CD4-positive, CD25-positive, alpha-beta regulatory T cell (primary cell): ENCODE results near the gene UFL1. TPM values are rescaled to one million over a fixed set of nuclear protein-coding genes. Genes with fewer than 3 reads are reported as not detected.

ENCODE experiments used
- ATAC-seq, 2 donors: fragments of 150-1000 bp; cut with Tn5 transposase; one replicate each; pipeline ENCODE4 v1.10.0; 2021; ENCODE audit warnings: low read depth in 2 of 2, moderate number of reproducible peaks in 2 of 2, moderate library complexity in 1 of 2
- DNase-seq, 3 donors: peaks; one replicate each; pipeline versions ENCODE4 v3.0.0 to v3.0.0-alpha.2; 2012 to 2022; ENCODE audit warnings: mixed read lengths in 1 of 3
- H3K27ac ChIP-seq: one replicate; pipeline ENCODE4 v1.7.0; 2013; ENCODE audit warnings: mild to moderate bottlenecking, low read length; ENCODE audit not compliant: insufficient read depth, poor library complexity, severe bottlenecking
- H3K27me3 ChIP-seq: one replicate; pipeline ENCODE4 v1.7.0; 2013; ENCODE audit warnings: low read length; ENCODE audit not compliant: control insufficient read depth, insufficient read depth
- H3K36me3 ChIP-seq: one replicate; pipeline ENCODE4 v1.7.0; 2013; ENCODE audit warnings: mild to moderate bottlenecking, low read length, moderate library complexity; ENCODE audit not compliant: control insufficient read depth, insufficient read depth
- H3K4me1 ChIP-seq: 2 replicates; pipeline ENCODE4 v1.7.0; 2013; ENCODE audit warnings: mild to moderate bottlenecking, low read length; ENCODE audit not compliant: insufficient read depth, control insufficient read depth, poor library complexity, severe bottlenecking
- H3K4me3 ChIP-seq: one replicate; pipeline ENCODE4 v1.7.0; 2013; ENCODE audit warnings: low read depth, mild to moderate bottlenecking, low read length, moderate library complexity
- H3K9me3 ChIP-seq, 2 experiments: 1 replicate in 1 of 2; 2 replicates in 1 of 2; pipeline ENCODE4 v1.7.0; 2013; ENCODE audit warnings: low read length in 2 of 2, mild to moderate bottlenecking in 1 of 2, moderate library complexity in 1 of 2; ENCODE audit not compliant: control insufficient read depth in 2 of 2
- H3K27ac Mint-ChIP-seq, 3 donors: one replicate each; pipeline ENCODE4 v1.8.0; 2020 to 2022; ENCODE audit warnings: mild to moderate bottlenecking in 3 of 3, mixed read lengths in 3 of 3, moderate library complexity in 2 of 3
- H3K27me3 Mint-ChIP-seq: one replicate; pipeline ENCODE4 v1.8.0; 2022; ENCODE audit warnings: mild to moderate bottlenecking, mixed read lengths
- H3K36me3 Mint-ChIP-seq: one replicate; pipeline ENCODE4 v1.8.0; 2020; ENCODE audit warnings: mixed read lengths
- H3K4me1 Mint-ChIP-seq, 4 donors: one replicate each; pipeline ENCODE4 v1.8.0; 2020 to 2022; ENCODE audit warnings: mixed read lengths in 4 of 4, mild to moderate bottlenecking in 1 of 4
- H3K4me3 Mint-ChIP-seq, 4 donors: one replicate each; pipeline ENCODE4 v1.8.0; 2020 to 2022; ENCODE audit warnings: mild to moderate bottlenecking in 4 of 4, mixed read lengths in 4 of 4, moderate library complexity in 3 of 4
- H3K9me3 Mint-ChIP-seq, 7 donors: one replicate each; pipeline ENCODE4 v1.8.0; 2020 to 2022; ENCODE audit warnings: mixed read lengths in 7 of 7, mild to moderate bottlenecking in 3 of 7, moderate library complexity in 2 of 7
- polyA plus RNA-seq, 4 donors: library from polyadenylated mRNA; unstranded; fragments of 300-500 nt; fragmentation: Illumina TruSeq; gene quantifications; one replicate each; pipeline ENCODE4 v1.2.3, GENCODE V29; 2021
- total RNA-seq: library from RNA; stranded (reverse); gene quantifications from one replicate; pipeline ENCODE4 v1.2.3, GENCODE V29; 2022

The UFL1 gene
- total and polyA plus RNA-seq, 5 donors from 2014 or later = 19.1 to 25.5 (median 23.7) TPM

DNA sequence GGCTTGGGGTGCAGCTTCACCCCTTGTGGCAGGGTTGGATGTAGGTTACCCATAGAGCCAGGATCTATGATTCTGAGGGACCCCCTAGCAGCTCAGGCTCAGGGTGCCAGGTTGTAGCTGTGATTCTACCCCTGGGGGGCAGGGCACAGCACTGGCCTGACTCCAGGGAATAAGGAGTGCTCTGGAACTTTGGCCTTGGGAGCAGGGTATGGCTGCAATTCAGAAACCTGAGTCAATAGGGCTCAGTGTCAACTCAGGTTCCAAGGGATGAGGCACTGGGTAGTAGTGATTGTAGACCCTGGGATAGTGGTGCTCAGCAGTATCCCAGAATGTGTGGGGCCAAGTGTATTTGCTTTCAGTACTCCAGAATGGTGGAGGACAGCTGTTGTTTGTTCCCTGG, 49.9 kb downstream of the UFL1 start:
- Mint-ChIP-seq H3K36me3 (no peaks in the 10 kb centered on the region), H3K4me1 (no peaks in the 10 kb centered on the region), H3K4me3 (no peak overlapping the region), H3K27ac (no peak overlapping the region), H3K9me3 (peaks cover 0 to 26% (median 18%) of the 10 kb centered on the region in 7 donors), H3K27me3 (peaks cover 9% of the 10 kb centered on the region)
- peaks cover 3% of the 10 kb centered on the region for H3K27me3 ChIP-seq
- no peaks in the 10 kb centered on the region for H3K36me3 ChIP-seq
- no peak overlapping the region for H3K4me3 ChIP-seq
- H3K4me1 ChIP-seq = no peaks in the 10 kb centered on the region
- peaks cover 21 to 23% of the 10 kb centered on the region in 2 experiments for H3K9me3 ChIP-seq
- ATAC-seq (no peak), DNase-seq (no peak)
- no peak overlapping the region for H3K27ac ChIP-seq

GRCh38 chr6:96575359-96575758, 53.8 kb downstream of the UFL1 start:
- no peak for ATAC-seq
- H3K27ac Mint-ChIP-seq = no peak overlapping the region
- H3K27me3 Mint-ChIP-seq = peaks cover 5% of the 10 kb centered on the region
- H3K4me3 Mint-ChIP-seq = no peak overlapping the region
- Histone ChIP-seq H3K9me3 (peaks cover 10 to 14% of the 10 kb centered on the region in 2 experiments), H3K27ac (no peak overlapping the region), H3K36me3 (no peaks in the 10 kb centered on the region), H3K4me1 (no peaks in the 10 kb centered on the region), H3K4me3 (no peak overlapping the region), H3K27me3 (no peaks in the 10 kb centered on the region)
- H3K9me3 Mint-ChIP-seq = peaks cover 0 to 14% (median 7%) of the 10 kb centered on the region in 7 donors
- no peaks in the 10 kb centered on the region for H3K4me1 Mint-ChIP-seq
- no peak for DNase-seq
- no peaks in the 10 kb centered on the region for H3K36me3 Mint-ChIP-seq

- Mint-ChIP-seq H3K36me3 (no peaks in the 10 kb centered on the region), H3K27ac (no peak overlapping the region), H3K4me1 (no peaks in the 10 kb centered on the region), H3K9me3 (peaks cover 0 to 10% (median 0%) of the 10 kb centered on the region in 7 donors), H3K27me3 (peaks cover 5% of the 10 kb centered on the region), H3K4me3 (no peak overlapping the region)
- H3K27me3 ChIP-seq = no peaks in the 10 kb centered on the region
- no peaks in the 10 kb centered on the region for H3K4me1 ChIP-seq
- no peaks in the 10 kb centered on the region for H3K36me3 ChIP-seq
- DNase-seq (no peak), ATAC-seq (no peak)
- peaks cover 2 to 9% of the 10 kb centered on the region in 2 experiments for H3K9me3 ChIP-seq
- no peak overlapping the region for H3K27ac ChIP-seq
- H3K4me3 ChIP-seq = no peak overlapping the region
Observed at GRCh38 chr6:96576221-96576620, 54.6 kb downstream of the UFL1 start.

DNA sequence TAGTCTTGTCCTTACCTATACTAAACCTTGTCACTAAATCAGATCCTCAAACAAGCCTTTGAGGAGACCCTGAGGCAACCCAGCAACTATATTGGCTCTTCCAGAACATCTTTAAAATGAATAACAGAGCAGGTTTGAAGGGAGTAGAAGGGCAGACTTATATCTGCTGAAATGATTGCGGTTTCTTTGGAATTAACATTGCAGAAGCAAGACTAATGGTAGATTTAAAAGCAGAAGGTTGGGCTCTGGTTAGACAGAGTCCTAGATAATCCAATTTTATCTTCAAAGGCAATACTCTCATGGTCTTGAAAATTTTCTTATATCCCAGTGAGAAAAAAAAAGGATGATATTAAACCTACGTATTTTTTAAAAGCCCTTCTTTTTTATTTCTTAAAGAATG, 60.4 kb downstream of the UFL1 start:
- H3K9me3 Mint-ChIP-seq = no peaks in the 10 kb centered on the region
- no peak overlapping the region for H3K4me3 ChIP-seq
- no peaks in the 10 kb centered on the region for H3K36me3 Mint-ChIP-seq
- no peaks in the 10 kb centered on the region for H3K9me3 ChIP-seq
- H3K27ac ChIP-seq = no peak overlapping the region
- no peak for DNase-seq
- H3K27ac Mint-ChIP-seq = no peak overlapping the region
- H3K36me3 ChIP-seq = no peaks in the 10 kb centered on the region
- peaks cover 5% of the 10 kb centered on the region for H3K27me3 ChIP-seq
- no peaks in the 10 kb centered on the region for H3K4me1 ChIP-seq
- ATAC-seq = no peak
- H3K27me3 Mint-ChIP-seq = peaks cover 10% of the 10 kb centered on the region
- no peak overlapping the region for H3K4me3 Mint-ChIP-seq
- no peaks in the 10 kb centered on the region for H3K4me1 Mint-ChIP-seq

- DNase-seq (no peak), ATAC-seq (no peak)
- Histone ChIP-seq H3K27me3 (peaks cover 5% of the 10 kb centered on the region), H3K4me3 (no peak overlapping the region), H3K4me1 (no peaks in the 10 kb centered on the region), H3K27ac (no peak overlapping the region), H3K9me3 (no peaks in the 10 kb centered on the region), H3K36me3 (no peaks in the 10 kb centered on the region)
- H3K4me3 Mint-ChIP-seq = no peak overlapping the region
- no peaks in the 10 kb centered on the region for H3K4me1 Mint-ChIP-seq
- no peaks in the 10 kb centered on the region for H3K9me3 Mint-ChIP-seq
- no peaks in the 10 kb centered on the region for H3K36me3 Mint-ChIP-seq
- H3K27ac Mint-ChIP-seq = no peak overlapping the region
- H3K27me3 Mint-ChIP-seq = peaks cover 10% of the 10 kb centered on the region
Observed at GRCh38 chr6:96582436-96582835, 60.8 kb downstream of the UFL1 start.

DNA sequence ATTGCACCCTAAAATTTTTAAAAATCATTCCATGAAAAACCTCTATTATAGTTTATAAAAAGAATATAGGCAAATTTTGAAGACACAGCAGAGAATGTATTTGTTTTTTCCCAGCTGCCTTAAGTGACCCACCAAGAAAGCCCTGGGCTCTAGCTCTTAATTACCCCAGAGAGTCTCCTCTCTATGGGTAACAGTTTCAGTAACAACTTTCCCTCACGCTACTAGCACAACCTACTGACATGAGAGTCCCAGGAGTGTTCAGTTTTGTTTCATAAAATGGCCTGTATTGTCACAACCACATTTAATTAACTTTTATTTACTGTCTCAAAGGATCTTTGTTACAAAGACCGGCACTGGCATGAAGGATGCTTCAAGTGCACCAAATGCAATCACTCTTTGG, 82.8 kb downstream of the UFL1 start:
- Mint-ChIP-seq H3K9me3 (no peaks in the 10 kb centered on the region), H3K4me1 (no peaks in the 10 kb centered on the region), H3K4me3 (no peak overlapping the region), H3K27me3 (no peaks in the 10 kb centered on the region), H3K36me3 (no peaks in the 10 kb centered on the region), H3K27ac (no peak overlapping the region)
- no peak for DNase-seq
- H3K9me3 ChIP-seq = no peaks in the 10 kb centered on the region
- H3K4me3 ChIP-seq = no peak overlapping the region
- no peaks in the 10 kb centered on the region for H3K4me1 ChIP-seq
- no peak overlapping the region for H3K27ac ChIP-seq
- H3K36me3 ChIP-seq = no peaks in the 10 kb centered on the region
- H3K27me3 ChIP-seq = peaks cover 2% of the 10 kb centered on the region
- ATAC-seq = no peak

Other genes starting within 250 kb of the UFL1 start
- gene FHL5, start 41.3 kb downstream of the UFL1 start, total RNA-seq = not detected
- gene FHL5, start 41.3 kb downstream of the UFL1 start, polyA plus RNA-seq = not detected